Endothelial cell of umbilical vein (primary cell): ENCODE measurements around the gene OR10K1. TPM values are rescaled to one million over a fixed set of nuclear protein-coding genes. Genes with fewer than 3 reads are reported as not detected.

Source experiments
- BruUV-seq: library from RNA; stranded (reverse); fragments of 400-500 nt; replicated peaks from 2 replicates; lab custom pipeline; 2021; lab: Mats Ljungman, UMichigan
- CTCF ChIA-PET: fragments of 300-600, 350-600 bp; sonication (Branson Sonifier 250); formaldehyde crosslinking; loops from one replicate; lab custom pipeline; 2021; ENCODE audit warnings: antibody characterized with exemption, inconsistent platforms; lab: Charles Lee
- POLR2A ChIA-PET: fragments of 300-600, 350-600 bp; sonication (Branson Sonifier 250); formaldehyde crosslinking; loops from one replicate; lab custom pipeline; 2021; ENCODE audit warnings: antibody characterized with exemption, inconsistent platforms; lab: Charles Lee
- DNase-seq: peaks from one replicate; pipeline ENCODE4 v3.0.0-alpha.2; 2011; ENCODE audit warnings: low read depth, low spot score
- FAIRE-seq: peaks from 2 replicates; lab custom pipeline; 2011; peaks lifted over from hg19 to GRCh38; lab: Jason Lieb, UNC
- H2AFZ ChIP-seq: 2 replicates; pipeline ENCODE4 v1.6.0; 2012; ENCODE audit warnings: low read depth, low read length, control low read depth, inconsistent platforms
- H3K27ac ChIP-seq: 2 replicates; pipeline ENCODE4 v1.5.1; 2011; ENCODE audit warnings: low read depth, mild to moderate bottlenecking, control low read depth, low read length, moderate library complexity; ENCODE audit not compliant: insufficient read depth
- H3K27me3 ChIP-seq, 2 experiments: 2 replicates each; pipeline versions ENCODE4 v1.6.0 to v1.6.1; 2011; ENCODE audit warnings: low read length in 2 of 2, mixed read lengths in 1 of 2; ENCODE audit not compliant: control insufficient read depth in 2 of 2, insufficient read depth in 2 of 2
- H3K36me3 ChIP-seq, 2 experiments: 2 replicates in 1 of 2; 3 replicates in 1 of 2; pipeline ENCODE4 v1.5.1; 2011; ENCODE audit warnings: low read length in 2 of 2, mild to moderate bottlenecking in 1 of 2, moderate library complexity in 1 of 2; ENCODE audit not compliant: control insufficient read depth in 2 of 2, insufficient read depth in 2 of 2; ENCODE audit errors: extremely low read depth in 1 of 2
- H3K4me1 ChIP-seq: 3 replicates; pipeline ENCODE4 v1.5.1; 2011; ENCODE audit warnings: mild to moderate bottlenecking, low read length; ENCODE audit not compliant: control insufficient read depth, insufficient read depth; ENCODE audit errors: extremely low read depth
- H3K4me2 ChIP-seq: 2 replicates; pipeline ENCODE4 v1.6.1; 2011; ENCODE audit warnings: low read length, control low read depth, mixed read lengths; ENCODE audit not compliant: insufficient read depth
- H3K4me3 ChIP-seq, 3 experiments: fragments of 200-600 bp in 1 of 3; sonication (generic), shearing (Covaris generic) in 1 of 3; replicated peaks in 1 of 3; 2 replicates each; pipeline ENCODE4 v1.5.1; 2011 to 2016; ENCODE audit warnings: control low read depth in 3 of 3, low read length in 3 of 3, mild to moderate bottlenecking in 2 of 3, inconsistent platforms in 1 of 3, low read depth in 1 of 3, moderate library complexity in 1 of 3; ENCODE audit not compliant: insufficient read depth in 1 of 3
- H3K79me2 ChIP-seq: 2 replicates; pipeline ENCODE4 v1.6.0; 2012; ENCODE audit warnings: low read length, inconsistent platforms; ENCODE audit not compliant: control insufficient read depth, insufficient read depth
- H3K9ac ChIP-seq: replicated peaks from 2 replicates; pipeline ENCODE3; 2011; ENCODE audit warnings: low read length, control low read depth; ENCODE audit not compliant: insufficient read depth; ENCODE audit errors: extremely low read depth
- H3K9me1 ChIP-seq: replicated peaks from 3 replicates; pipeline ENCODE4 v1.6.0; 2011; ENCODE audit warnings: mild to moderate bottlenecking, low read length; ENCODE audit not compliant: control insufficient read depth, insufficient read depth; ENCODE audit errors: extremely low read depth
- H3K9me3 ChIP-seq: replicated peaks from 2 replicates; pipeline ENCODE4 v1.5.1; 2012; ENCODE audit warnings: low read length, inconsistent platforms; ENCODE audit not compliant: control insufficient read depth, insufficient read depth
- H4K20me1 ChIP-seq: replicated peaks from 2 replicates; pipeline ENCODE3; 2011; ENCODE audit warnings: mild to moderate bottlenecking, low read length; ENCODE audit not compliant: control insufficient read depth, insufficient read depth; ENCODE audit errors: extremely low read depth
- CTCF ChIP-seq, 2 donors: IDR thresholded peaks; 1 replicate in 1 of 2; 2 replicates in 1 of 2; pipeline ENCODE4 v1.5.1; 2011; ENCODE audit warnings: low read length in 2 of 2, mild to moderate bottlenecking in 2 of 2, moderate library complexity in 2 of 2, control low read depth in 1 of 2, inconsistent platforms in 1 of 2, low read depth in 1 of 2; ENCODE audit not compliant: insufficient read depth in 1 of 2; ENCODE audit errors: extremely low read depth in 1 of 2
- EZH2 ChIP-seq: IDR thresholded peaks from 2 replicates; pipeline ENCODE4 v1.6.1; 2012; ENCODE audit warnings: borderline replicate concordance, low read depth, mild to moderate bottlenecking, moderate library complexity, low read length, inconsistent platforms; ENCODE audit not compliant: severe bottlenecking
- FOS ChIP-seq: IDR thresholded peaks from 2 replicates; pipeline ENCODE4 v1.6.1; 2011; ENCODE audit warnings: mild to moderate bottlenecking, low read length, moderate library complexity, borderline replicate concordance; ENCODE audit not compliant: insufficient read depth
- GATA2 ChIP-seq: IDR thresholded peaks from 2 replicates; pipeline ENCODE4 v1.7.0; 2011; ENCODE audit warnings: low read depth, mild to moderate bottlenecking, moderate library complexity, mixed read lengths, low read length; ENCODE audit not compliant: insufficient read length, insufficient read depth
- JUN ChIP-seq: IDR thresholded peaks from 2 replicates; pipeline ENCODE4 v1.6.1; 2011; ENCODE audit warnings: borderline replicate concordance, low read depth; ENCODE audit not compliant: insufficient read length, insufficient read depth
- MAX ChIP-seq: IDR thresholded peaks from 2 replicates; pipeline ENCODE4 v1.6.1; 2011; ENCODE audit not compliant: insufficient read depth, insufficient read length
- MYC ChIP-seq: IDR thresholded peaks from one replicate; pipeline ENCODE4 v1.6.1; 2011; ENCODE audit warnings: mild to moderate bottlenecking, low read depth, low read length
- POLR2A ChIP-seq: IDR thresholded peaks from 2 replicates; pipeline ENCODE4 v1.6.1; 2012; ENCODE audit warnings: low read depth, mild to moderate bottlenecking, control low read depth, low read length
- POLR2AphosphoS5 ChIP-seq: IDR thresholded peaks from 2 replicates; pipeline ENCODE4 v1.6.1; 2012; ENCODE audit warnings: low read depth, mild to moderate bottlenecking, control low read depth, low read length, moderate library complexity; ENCODE audit not compliant: insufficient read depth
- dilution Hi-C: fragments of 300-500 bp; cut with MboI; formaldehyde crosslinking; loops from one replicate; pipeline ENCODE4 v1.15.0; 2019; ENCODE audit warnings: low sequenced_read_pairs; ENCODE audit not compliant: extremely low pct_ligation_motif_present
- intact Hi-C: fragments of 100-400 bp; cut with micrococcal nuclease; formaldehyde crosslinking; loops from one replicate; pipeline ENCODE4 v1.10.0; 2022
- polyA plus RNA-seq, 4 experiments: library from polyadenylated mRNA; depleted of rRNA in 3 of 4; stranded (reverse) in 3 of 4; unstranded in 1 of 4; fragments of >200 nt; gene quantifications; 2 replicates each; pipeline versions ENCODE4 v1.2.1 to v1.2.3, GENCODE V29; 2011 to 2012; ENCODE audit warnings: missing spikeins in 1 of 4
- total RNA-seq: library from RNA; stranded (reverse); gene quantifications from 2 replicates; pipeline ENCODE4 v1.2.3, GENCODE V29; 2021

OR10K1 gene
- total and polyA plus RNA-seq, 2 donors (not counting 3 experiments of a cell fraction or from before 2014, with no cell fraction given) = not detected

- no peaks in the 10 kb centered on the region for H3K36me3 ChIP-seq
- H4K20me1 ChIP-seq = no peaks in the 10 kb centered on the region
- no peak for FAIRE-seq
- no peaks in the 10 kb centered on the region for H3K9me3 ChIP-seq
- no peaks in the 10 kb centered on the region for H3K27me3 ChIP-seq
- H3K27ac ChIP-seq = no peak overlapping the region
- POLR2A ChIA-PET = no interaction called here
- H3K4me3 ChIP-seq = no peak overlapping the region
- intact Hi-C loops = no loop called here
- dilution Hi-C loops = no loop called here
- no peaks in the 10 kb centered on the region for H3K4me1 ChIP-seq
- no peaks in the 10 kb centered on the region for H3K9me1 ChIP-seq
- H2AFZ ChIP-seq = no peak overlapping the region
- no peak for TF ChIP-seq POLR2A
- no peak for TF ChIP-seq POLR2AphosphoS5
- TF ChIP-seq CTCF (IDR thresholded peaks at IDR 0.05; ENCODE audit: extremely low read depth in 1 of 2, insufficient read depth in 1 of 2, low read depth in 1 of 2, low read length in 2 of 2) = no peak
- no peak for TF ChIP-seq FOS
- no peak for TF ChIP-seq MAX
- TF ChIP-seq EZH2 = no peak
- TF ChIP-seq GATA2 = no peak
- no peak for TF ChIP-seq MYC
- no peak for TF ChIP-seq JUN
- H3K79me2 ChIP-seq = no peaks in the 10 kb centered on the region
- no peak overlapping the region for H3K9ac ChIP-seq
- no peak for DNase-seq
- CTCF ChIA-PET = no interaction called here
- BruUV-seq = no TSS peak
- no peak overlapping the region for H3K4me2 ChIP-seq
These were observed 16.3 kb upstream of the OR10K1 start for GRCh38 chr1:158445376-158445775.
